ENCODE measurements around the gene REEP3.

Gene REEP3

GRCh38 chr10:63515002-63515763, 6.0 kb upstream of the REEP3 start:
- DNase-seq: no peak

GRCh38 chr10:63516207-63516606, 5.0 kb upstream of the REEP3 start:
- no peak for DNase-seq

GRCh38 chr10:63518690-63519288, 2.4 kb upstream of the REEP3 start:
- no peak for DNase-seq

- peak; percentile 54 for DNase-seq
These were observed 445 bp downstream of the REEP3 start for GRCh38 chr10:63521416-63522276.

- DNase-seq: peak; percentile 46
These were observed 1.1 kb downstream of the REEP3 start for GRCh38 chr10:63522277-63522687.

GRCh38 chr10:63522995-63523394, 1.8 kb downstream of the REEP3 start:
- no peak for DNase-seq

- no peak for DNase-seq
These were observed 3.8 kb downstream of the REEP3 start for GRCh38 chr10:63525021-63525420.

GRCh38 chr10:63527401-63527800, 6.2 kb downstream of the REEP3 start:
- no peak for DNase-seq

GRCh38 chr10:63528084-63528744, 7.0 kb downstream of the REEP3 start:
- no peak for DNase-seq

GRCh38 chr10:63530409-63530808, 9.2 kb downstream of the REEP3 start:
- no peak for DNase-seq

- DNase-seq: no peak
These were observed 13.5 kb downstream of the REEP3 start for GRCh38 chr10:63534723-63535122.

- no peak for DNase-seq
These were observed 15.5 kb downstream of the REEP3 start for GRCh38 chr10:63536698-63537097.

GRCh38 chr10:63537536-63537935, 16.3 kb downstream of the REEP3 start:
- no peak for DNase-seq

- no peak for DNase-seq
These were observed 18.2 kb downstream of the REEP3 start for GRCh38 chr10:63539377-63539776.

- DNase-seq: no peak
These were observed 18.8 kb downstream of the REEP3 start for GRCh38 chr10:63539994-63540393.

GRCh38 chr10:63542835-63543575, 21.8 kb downstream of the REEP3 start:
- DNase-seq: no peak

GRCh38 chr10:63543576-63543962, 22.4 kb downstream of the REEP3 start:
- no peak for DNase-seq

- DNase-seq: no peak
These were observed 23.2 kb downstream of the REEP3 start for GRCh38 chr10:63544418-63544817.

GRCh38 chr10:63547628-63548360, 26.6 kb downstream of the REEP3 start:
- no peak for DNase-seq

GRCh38 chr10:63548860-63549259, 27.7 kb downstream of the REEP3 start:
- no peak for DNase-seq

- no peak for DNase-seq
These were observed 28.6 kb downstream of the REEP3 start for GRCh38 chr10:63549810-63550209.

GRCh38 chr10:63553031-63553430, 31.8 kb downstream of the REEP3 start:
- no peak for DNase-seq
